Coronary artery (tissue), 2 donors: Measurements from ENCODE around the gene HSPA1L.

Experiments used
- DNase-seq: peaks from one replicate; pipeline ENCODE4 v3.0.0-alpha.2; 2017; ENCODE audit warnings: low spot score
- H3K27ac ChIP-seq, 2 donors: fragments of 200-600 bp; sonication (generic); one replicate each; pipeline ENCODE4 v1.5.1; 2016 to 2019
- H3K4me3 ChIP-seq: fragments of 200-600 bp; sonication (generic); 2 replicates; pipeline ENCODE4 v1.5.1; 2016; ENCODE audit warnings: mild to moderate bottlenecking, moderate library complexity
- TF ChIP-seq, protein P1 (sequence below): fragments of 200-600 bp; sonication (generic); IDR thresholded peaks from one replicate; pipeline ENCODE4 v1.5.1; 2019; ENCODE audit warnings: antibody characterized with exemption

HSPA1L gene

GRCh38 chr6:31781244-31782125 is 33.6 kb downstream of the HSPA1L start:
- no peak for DNase-seq
- Histone ChIP-seq H3K4me3 (no peak overlapping the region), H3K27ac (no peak overlapping the region)
- TF ChIP-seq, protein P1, sequence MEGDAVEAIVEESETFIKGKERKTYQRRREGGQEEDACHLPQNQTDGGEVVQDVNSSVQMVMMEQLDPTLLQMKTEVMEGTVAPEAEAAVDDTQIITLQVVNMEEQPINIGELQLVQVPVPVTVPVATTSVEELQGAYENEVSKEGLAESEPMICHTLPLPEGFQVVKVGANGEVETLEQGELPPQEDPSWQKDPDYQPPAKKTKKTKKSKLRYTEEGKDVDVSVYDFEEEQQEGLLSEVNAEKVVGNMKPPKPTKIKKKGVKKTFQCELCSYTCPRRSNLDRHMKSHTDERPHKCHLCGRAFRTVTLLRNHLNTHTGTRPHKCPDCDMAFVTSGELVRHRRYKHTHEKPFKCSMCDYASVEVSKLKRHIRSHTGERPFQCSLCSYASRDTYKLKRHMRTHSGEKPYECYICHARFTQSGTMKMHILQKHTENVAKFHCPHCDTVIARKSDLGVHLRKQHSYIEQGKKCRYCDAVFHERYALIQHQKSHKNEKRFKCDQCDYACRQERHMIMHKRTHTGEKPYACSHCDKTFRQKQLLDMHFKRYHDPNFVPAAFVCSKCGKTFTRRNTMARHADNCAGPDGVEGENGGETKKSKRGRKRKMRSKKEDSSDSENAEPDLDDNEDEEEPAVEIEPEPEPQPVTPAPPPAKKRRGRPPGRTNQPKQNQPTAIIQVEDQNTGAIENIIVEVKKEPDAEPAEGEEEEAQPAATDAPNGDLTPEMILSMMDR: no peak

GRCh38 chr6:31780507-31781243 is 34.4 kb downstream of the HSPA1L start:
- TF ChIP-seq, protein P1: no peak
- no peak overlapping the region for H3K27ac ChIP-seq
- DNase-seq: no peak
- H3K4me3 ChIP-seq: no peak overlapping the region

DNA sequence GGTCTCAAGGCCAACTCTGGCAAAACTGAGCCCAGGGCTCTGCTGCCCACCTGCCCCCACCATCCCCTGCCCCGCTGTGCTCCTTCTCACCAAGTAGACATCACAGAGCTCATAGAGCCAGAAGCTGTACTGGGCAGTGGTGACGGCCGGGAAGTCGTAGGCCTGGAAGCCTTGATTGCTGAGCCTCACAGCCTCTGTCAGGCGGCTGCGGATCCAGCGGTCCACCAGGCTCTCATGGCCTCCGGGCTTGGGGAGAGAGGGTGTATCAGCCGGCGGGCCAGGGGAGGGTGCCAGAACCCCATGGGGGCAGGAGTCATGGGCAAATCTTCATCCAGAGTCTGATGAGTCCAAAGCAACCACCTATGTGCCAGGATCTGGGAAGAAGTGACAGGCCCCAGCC is 35.2 kb downstream of the HSPA1L start:
- TF ChIP-seq, protein P1: no peak
- H3K27ac ChIP-seq: no peak overlapping the region
- no peak overlapping the region for H3K4me3 ChIP-seq
- DNase-seq: no peak

GRCh38 chr6:31778999-31779885 is 35.8 kb downstream of the HSPA1L start:
- Histone ChIP-seq H3K4me3 (no peak overlapping the region), H3K27ac (no peak overlapping the region)
- no peak for DNase-seq
- TF ChIP-seq, protein P1: no peak

GRCh38 chr6:31778193-31778592 is 36.9 kb downstream of the HSPA1L start:
- no peak overlapping the region for H3K4me3 ChIP-seq
- DNase-seq: no peak
- H3K27ac ChIP-seq: no peak overlapping the region
- TF ChIP-seq, protein P1: no peak

- DNase-seq: no peak
- no peak overlapping the region for H3K27ac ChIP-seq
- no peak overlapping the region for H3K4me3 ChIP-seq
- TF ChIP-seq, protein P1: no peak
Measured at GRCh38 chr6:31777667-31778050, 37.4 kb downstream of the HSPA1L start.
